CD4-positive, alpha-beta T cell (primary cell): ENCODE results near the gene PIWIL4. TPM values are rescaled to one million over a fixed set of nuclear protein-coding genes. Genes with fewer than 3 reads are reported as not detected.

Experiments
- ATAC-seq: fragments of 200-7000 bp; cut with Tn5 transposase; one replicate; pipeline ENCODE4 v1.10.0; 2022; ENCODE audit warnings: mild to moderate bottlenecking; ENCODE audit not compliant: poor library complexity
- CTCF ChIA-PET: fragments of 350-600 bp; sonication (Branson Sonifier 250); formaldehyde crosslinking; loops from one replicate; lab custom pipeline; 2021; ENCODE audit warnings: antibody characterized with exemption, inconsistent platforms; lab: Charles Lee
- POLR2A ChIA-PET: fragments of 350-600 bp; sonication (Branson Sonifier 250); formaldehyde crosslinking; loops from one replicate; lab custom pipeline; 2021; ENCODE audit warnings: antibody characterized with exemption, inconsistent platforms; lab: Charles Lee
- DNase-seq, 14 experiments: peaks; one replicate each; pipeline ENCODE4 v3.0.0-alpha.2; 2013 to 2020; ENCODE audit warnings: mixed read lengths in 2 of 14
- H3K27ac ChIP-seq, 2 donors: one replicate each; pipeline versions ENCODE4 v1.5.1 to v1.7.0; 2013; ENCODE audit warnings: low read length in 2 of 2, low read depth in 1 of 2, mild to moderate bottlenecking in 1 of 2
- H3K27me3 ChIP-seq, 2 experiments: 1 replicate in 1 of 2; 2 replicates in 1 of 2; pipeline versions ENCODE4 v1.6.1 to v1.7.0; 2013; ENCODE audit warnings: low read length in 2 of 2, control low read depth in 1 of 2, mild to moderate bottlenecking in 1 of 2, moderate library complexity in 1 of 2; ENCODE audit not compliant: insufficient read depth in 2 of 2, control insufficient read depth in 1 of 2
- H3K36me3 ChIP-seq: one replicate; pipeline ENCODE4 v1.6.1; 2013; ENCODE audit warnings: low read length, control low read depth; ENCODE audit not compliant: insufficient read depth
- H3K4me1 ChIP-seq: one replicate; pipeline ENCODE4 v1.6.1; 2013; ENCODE audit warnings: low read length, control low read depth; ENCODE audit not compliant: insufficient read depth
- H3K4me3 ChIP-seq: one replicate; pipeline ENCODE4 v1.5.1; 2013; ENCODE audit warnings: mild to moderate bottlenecking, low read length, moderate library complexity
- H3K9me3 ChIP-seq, 2 experiments: 1 replicate in 1 of 2; 2 replicates in 1 of 2; pipeline versions ENCODE4 v1.6.1 to v1.7.0; 2013; ENCODE audit warnings: low read length in 2 of 2, mild to moderate bottlenecking in 2 of 2, control low read depth in 1 of 2, moderate library complexity in 1 of 2; ENCODE audit not compliant: control insufficient read depth in 1 of 2, insufficient read depth in 1 of 2
- H3K27ac Mint-ChIP-seq: one replicate; pipeline ENCODE4 v1.8.0; 2020; ENCODE audit warnings: mixed read lengths
- H3K27me3 Mint-ChIP-seq: one replicate; pipeline ENCODE4 v1.8.0; 2021; ENCODE audit warnings: mixed read lengths
- H3K36me3 Mint-ChIP-seq: one replicate; pipeline ENCODE4 v1.8.0; 2021; ENCODE audit warnings: low read depth, mixed read lengths
- H3K4me1 Mint-ChIP-seq: one replicate; pipeline ENCODE4 v1.8.0; 2021; ENCODE audit warnings: low read depth, mixed read lengths
- H3K4me3 Mint-ChIP-seq: one replicate; pipeline ENCODE4 v1.8.0; 2020; ENCODE audit warnings: mild to moderate bottlenecking, mixed read lengths
- H3K9me3 Mint-ChIP-seq: one replicate; pipeline ENCODE4 v1.8.0; 2020; ENCODE audit warnings: mixed read lengths
- intact Hi-C, 2 experiments: fragments of 100-400 bp; cut with DNase I in 1 of 2; cut with micrococcal nuclease in 1 of 2; formaldehyde crosslinking; loops; one replicate each; pipeline versions ENCODE4 v1.15.1 to v1.9.0; 2023 to 2025; cut with DNase I, micrococcal nuclease
- total RNA-seq, 174 experiments: library from RNA in 2 of 174; stranded (reverse) in 2 of 174; gene quantifications; one replicate each; pipeline ENCODE4 v1.2.3 and lab custom pipeline; 2021 to 2026
- TF ChIP-seq, protein P1 (sequence below): fragments of 200-600 bp; IDR thresholded peaks from one replicate; pipeline ENCODE4 v1.8.0; 2022; ENCODE audit warnings: antibody characterized with exemption, mild to moderate bottlenecking

Gene PIWIL4
- total RNA-seq, 2 experiments from 2014 or later, result 1.3 to 1.4 TPM

DNA sequence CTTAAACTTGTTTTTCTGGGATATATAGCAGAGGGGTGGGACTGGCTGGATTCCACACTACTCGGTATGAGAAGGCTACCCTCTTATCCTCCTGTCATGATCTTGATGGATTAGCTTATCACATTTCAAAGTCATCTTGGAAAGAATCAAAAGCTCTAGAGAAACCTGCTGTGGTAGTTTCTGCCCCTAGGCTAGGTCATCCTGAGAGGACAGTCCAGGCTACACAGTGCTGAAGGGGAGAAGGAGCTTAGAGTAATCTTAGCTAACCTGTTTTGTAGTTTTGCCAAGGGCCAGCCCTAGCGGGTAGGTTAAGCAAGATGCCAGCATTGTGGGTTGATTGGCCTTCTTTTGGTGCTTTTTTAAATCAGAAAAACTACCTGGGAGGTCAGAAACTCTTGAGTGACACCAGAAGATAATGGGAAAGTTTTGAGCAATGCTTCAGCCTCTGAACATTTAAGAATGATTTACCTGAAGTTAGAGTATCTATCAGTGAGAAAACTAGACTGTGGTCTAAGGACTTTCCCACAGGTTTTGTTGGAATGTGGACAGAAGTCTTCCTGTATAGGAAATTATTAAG, 21.3 kb downstream of the PIWIL4 start:
- Mint-ChIP-seq H3K4me3 (no peak overlapping the region), H3K27me3 (no peaks in the 10 kb centered on the region), H3K4me1 (no peaks in the 10 kb centered on the region), H3K9me3 (no peaks in the 10 kb centered on the region), H3K36me3 (no peaks in the 10 kb centered on the region), H3K27ac (no peak overlapping the region)
- H3K4me3 ChIP-seq, result no peak overlapping the region
- ATAC-seq (no peak), DNase-seq (no peak)
- no peaks in the 10 kb centered on the region for H3K27me3 ChIP-seq
- intact Hi-C loops, result no loop called here
- H3K36me3 ChIP-seq, result no peaks in the 10 kb centered on the region
- ChIA-PET CTCF (no interaction called here), POLR2A (interaction anchor here (0.8 kb wide), 1 partner anchor 41 kb away, joined by 3 read pairs; no protein-coding TSS in a partner anchor)
- H3K4me1 ChIP-seq, result no peaks in the 10 kb centered on the region
- TF ChIP-seq, protein P1, sequence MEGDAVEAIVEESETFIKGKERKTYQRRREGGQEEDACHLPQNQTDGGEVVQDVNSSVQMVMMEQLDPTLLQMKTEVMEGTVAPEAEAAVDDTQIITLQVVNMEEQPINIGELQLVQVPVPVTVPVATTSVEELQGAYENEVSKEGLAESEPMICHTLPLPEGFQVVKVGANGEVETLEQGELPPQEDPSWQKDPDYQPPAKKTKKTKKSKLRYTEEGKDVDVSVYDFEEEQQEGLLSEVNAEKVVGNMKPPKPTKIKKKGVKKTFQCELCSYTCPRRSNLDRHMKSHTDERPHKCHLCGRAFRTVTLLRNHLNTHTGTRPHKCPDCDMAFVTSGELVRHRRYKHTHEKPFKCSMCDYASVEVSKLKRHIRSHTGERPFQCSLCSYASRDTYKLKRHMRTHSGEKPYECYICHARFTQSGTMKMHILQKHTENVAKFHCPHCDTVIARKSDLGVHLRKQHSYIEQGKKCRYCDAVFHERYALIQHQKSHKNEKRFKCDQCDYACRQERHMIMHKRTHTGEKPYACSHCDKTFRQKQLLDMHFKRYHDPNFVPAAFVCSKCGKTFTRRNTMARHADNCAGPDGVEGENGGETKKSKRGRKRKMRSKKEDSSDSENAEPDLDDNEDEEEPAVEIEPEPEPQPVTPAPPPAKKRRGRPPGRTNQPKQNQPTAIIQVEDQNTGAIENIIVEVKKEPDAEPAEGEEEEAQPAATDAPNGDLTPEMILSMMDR, result no peak
- no peak overlapping the region for H3K27ac ChIP-seq
- no peaks in the 10 kb centered on the region for H3K9me3 ChIP-seq

GRCh38 chr11:94590352-94591041, 23.3 kb downstream of the PIWIL4 start:
- Mint-ChIP-seq H3K27me3 (no peaks in the 10 kb centered on the region), H3K9me3 (no peaks in the 10 kb centered on the region), H3K4me3 (no peak overlapping the region), H3K36me3 (no peaks in the 10 kb centered on the region), H3K4me1 (no peaks in the 10 kb centered on the region), H3K27ac (no peak overlapping the region)
- Histone ChIP-seq H3K27me3 (no peaks in the 10 kb centered on the region), H3K27ac (no peak overlapping the region), H3K4me3 (no peak overlapping the region), H3K4me1 (no peaks in the 10 kb centered on the region), H3K36me3 (no peaks in the 10 kb centered on the region), H3K9me3 (no peaks in the 10 kb centered on the region)
- TF ChIP-seq, protein P1, result no peak
- POLR2A ChIA-PET, result interaction anchor here (0.5 kb wide), 1 partner anchor 1880 kb away, joined by 3 read pairs; no protein-coding TSS in a partner anchor
- DNase-seq (no peak), ATAC-seq (no peak)
- intact Hi-C loops, result no loop called here
- CTCF ChIA-PET, result no interaction called here

GRCh38 chr11:94593030-94593429, 25.9 kb downstream of the PIWIL4 start:
- Mint-ChIP-seq H3K4me3 (no peak overlapping the region), H3K4me1 (no peaks in the 10 kb centered on the region), H3K9me3 (no peaks in the 10 kb centered on the region), H3K27me3 (no peaks in the 10 kb centered on the region), H3K36me3 (no peaks in the 10 kb centered on the region), H3K27ac (no peak overlapping the region)
- no peaks in the 10 kb centered on the region for H3K36me3 ChIP-seq
- intact Hi-C loops, result no loop called here
- no peak overlapping the region for H3K27ac ChIP-seq
- no peaks in the 10 kb centered on the region for H3K4me1 ChIP-seq
- no peaks in the 10 kb centered on the region for H3K9me3 ChIP-seq
- ATAC-seq (no peak), DNase-seq (no peak)
- ChIA-PET POLR2A (no interaction called here), CTCF (no interaction called here)
- TF ChIP-seq, protein P1, result no peak
- no peak overlapping the region for H3K4me3 ChIP-seq
- no peaks in the 10 kb centered on the region for H3K27me3 ChIP-seq
